Neural progenitor cell (in vitro differentiated cells): ENCODE data around the gene APOC4.

Experiments used
- CTCF ChIP-seq: fragments of 200-600 bp; sonication (generic); IDR thresholded peaks from 2 replicates; pipeline ENCODE4 v1.5.1; 2017; ENCODE audit warnings: antibody characterized with exemption, mild to moderate bottlenecking
- EZH2 ChIP-seq: fragments of 200-600 bp; sonication (generic); IDR thresholded peaks from 2 replicates; pipeline ENCODE4 v1.6.1; 2017; ENCODE audit warnings: antibody characterized with exemption, mild to moderate bottlenecking, moderate library complexity
- EZH2phosphoT487 ChIP-seq: fragments of 200-600 bp; sonication (generic); IDR thresholded peaks from 2 replicates; pipeline ENCODE4 v1.6.1; 2017; ENCODE audit warnings: antibody characterized with exemption

DNA sequence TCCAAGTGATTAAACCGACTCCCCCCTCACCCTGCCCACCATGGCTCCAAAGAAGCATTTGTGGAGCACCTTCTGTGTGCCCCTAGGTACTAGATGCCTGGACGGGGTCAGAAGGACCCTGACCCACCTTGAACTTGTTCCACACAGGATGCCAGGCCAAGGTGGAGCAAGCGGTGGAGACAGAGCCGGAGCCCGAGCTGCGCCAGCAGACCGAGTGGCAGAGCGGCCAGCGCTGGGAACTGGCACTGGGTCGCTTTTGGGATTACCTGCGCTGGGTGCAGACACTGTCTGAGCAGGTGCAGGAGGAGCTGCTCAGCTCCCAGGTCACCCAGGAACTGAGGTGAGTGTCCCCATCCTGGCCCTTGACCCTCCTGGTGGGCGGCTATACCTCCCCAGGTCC lies 34.4 kb upstream of the APOC4 start:
- TF ChIP-seq EZH2 = no peak
- TF ChIP-seq CTCF = no peak
- TF ChIP-seq EZH2phosphoT487 = no peak
